ENCODE data around the gene HOXD12. TPM values are rescaled to one million over a fixed set of nuclear protein-coding genes. Genes with fewer than 3 reads are reported as not detected.

The HOXD12 gene
- total RNA-seq, 1 experiment from 2014 or later = 0.27 TPM

- TF ChIP-seq REST (IDR thresholded peaks at IDR 0.05; ENCODE audit: low read depth) = no peak
- no peak for TF ChIP-seq MAX (IDR thresholded peaks at IDR 0.05)
- TF ChIP-seq ATF3 (IDR thresholded peaks at IDR 0.05) = no peak
- no peak for TF ChIP-seq RAD21 (IDR thresholded peaks at IDR 0.05; ENCODE audit: low read depth)
These were observed 28.8 kb downstream of the HOXD12 start (continued) for GRCh38 chr2:176128172-176128981.

- ChIA-PET CTCF (interaction anchor here (2.8 to 3.9 kb wide), 5 partner anchors 11 to 1020 kb away, joined by 15 to 36 read pairs (median 31); no protein-coding TSS in a partner anchor), RAD21 (ENCODE audit: low non-redundant PET in 1 of 2, low total read pairs in 2 of 2, uncharacterized antibody in 2 of 2, unreplicated experiment in 2 of 2) (no interaction called here), POLR2A (no interaction called here)
- Histone ChIP-seq H3K27me3 (ENCODE audit: insufficient read depth, low read length) (no peaks in the 10 kb centered on the region), H2AFZ (ENCODE audit: low read depth, low read length, poor library complexity, severe bottlenecking) (peak within 1 kb of the TSS; percentile 96), H3K9ac (ENCODE audit: low read length) (peak within 1 kb of the TSS; percentile 32), H4K20me1 (ENCODE audit: insufficient read depth) (no peaks in the 10 kb centered on the region), H3K27ac (ENCODE audit: low read depth, low read length) (peak within 1 kb of the TSS; percentile 69), H3K9me3 (ENCODE audit: control insufficient read depth in 1 of 2, insufficient read depth in 1 of 2, low read depth in 1 of 2, low read length in 2 of 2) (no peaks in the 10 kb centered on the region), H3K4me2 (ENCODE audit: low read length) (peak within 1 kb of the TSS; percentile 84), H3K4me3 (replicated peaks in 1 of 2; ENCODE audit: low read depth in 1 of 2, low read length in 2 of 2) (peak within 1 kb of the TSS; percentile 40 to 58), H3K9me2 (ENCODE audit: insufficient read depth) (no peaks in the 10 kb centered on the region), H3K79me2 (ENCODE audit: insufficient read depth, low read length) (no peaks in the 10 kb centered on the region), H3K36me3 (ENCODE audit: control insufficient read depth in 1 of 2, insufficient read depth in 2 of 2, low read length in 2 of 2) (no peaks in the 10 kb centered on the region), H3K4me1 (ENCODE audit: control insufficient read depth in 1 of 2, insufficient read depth in 2 of 2, low read length in 2 of 2) (peaks cover 6 to 17% of the 10 kb centered on the region in 2 experiments; a peak in 3 of 4 replicates)
- peak; percentile 62 for ATAC-seq
- BruUV-seq (replicated peaks) = no TSS peak
- DNase-seq (ENCODE audit: low read depth, low spot score) = peak; percentile 59
- intact Hi-C loops (cut with micrococcal nuclease) = loop anchor here (5.0 kb wide), 3 partner anchors 703 to 1628 kb away; no protein-coding TSS in a partner anchor
- TF ChIP-seq FOSL1 (IDR thresholded peaks at IDR 0.05; ENCODE audit: low read depth) (no peak; the same call in 1 of the 2 replicates), SIN3A (IDR thresholded peaks at IDR 0.05; ENCODE audit: low read depth) (peak; percentile 84), REST (IDR thresholded peaks at IDR 0.05; ENCODE audit: low read depth) (no peak), POLR2AphosphoS5 (IDR thresholded peaks at IDR 0.05; ENCODE audit: low read depth, low read length) (peak; percentile 54), EZH2phosphoT487 (IDR thresholded peaks at IDR 0.05; ENCODE audit: borderline replicate concordance) (no peak), POLR2A (IDR thresholded peaks at IDR 0.05; ENCODE audit: borderline replicate concordance, extremely low read depth, insufficient read depth, insufficient read length) (no peak), ELF1 (IDR thresholded peaks at IDR 0.05; ENCODE audit: borderline replicate concordance, low read depth) (no peak), ATF3 (IDR thresholded peaks at IDR 0.05) (no peak), ZFX (IDR thresholded peaks at IDR 0.05) (no peak), TCF7L2 (IDR thresholded peaks at IDR 0.05; ENCODE audit: borderline replicate concordance, extremely low read depth, insufficient read depth, insufficient read length) (peak; percentile 82), RAD21 (IDR thresholded peaks at IDR 0.05; ENCODE audit: low read depth) (no peak), EGR1 (IDR thresholded peaks at IDR 0.05; ENCODE audit: low read depth) (no peak), MAX (IDR thresholded peaks at IDR 0.05) (peak; percentile 87)
These were observed 29.6 kb downstream of the HOXD12 start, which contains the start of gene HOXD8 for GRCh38 chr2:176128982-176129796. Gene HOXD8 (plus strand): TSS chr2:176129705. CDS start chr2:176130367, 662 bp downstream.

All from HCT116 (cell line).